GM12892 (cell line): Measurements from ENCODE around the gene RBM20.

ENCODE experiments used
- POLR2A ChIP-seq: IDR thresholded peaks from 2 replicates; pipeline ENCODE4 v1.6.1; 2011; ENCODE audit warnings: low read depth, low read length, control low read depth
- TAF1 ChIP-seq: IDR thresholded peaks from 2 replicates; pipeline ENCODE4 v1.6.1; 2011; ENCODE audit warnings: low read depth, mild to moderate bottlenecking, control low read depth, low read length, borderline replicate concordance

- TF ChIP-seq POLR2A = no peak
- no peak for TF ChIP-seq TAF1
Measured at GRCh38 chr10:110825508-110825907, 181.4 kb downstream of the RBM20 start.
